Right atrium auricular region (tissue), 2 donors: ENCODE results near the gene CLCA2. TPM values are rescaled to one million over a fixed set of nuclear protein-coding genes. Genes with fewer than 3 reads are reported as not detected.

Source experiments
- DNase-seq: peaks from one replicate; pipeline ENCODE4 v3.0.0-alpha.2; 2019; ENCODE audit warnings: low spot score
- H3K27ac ChIP-seq, 2 donors: fragments of 200-600 bp; sonication (generic); 1 replicate in 1 of 2; 2 replicates in 1 of 2; pipeline ENCODE4 v1.5.1; 2016 to 2019
- H3K27me3 ChIP-seq, 2 donors: fragments of 200-600 bp; sonication (generic); one replicate each; pipeline versions ENCODE4 v1.5.1 to v1.6.0; 2017 to 2019
- H3K36me3 ChIP-seq: fragments of 200-600 bp; sonication (generic); one replicate; pipeline ENCODE4 v1.5.1; 2016
- H3K4me1 ChIP-seq, 2 donors: fragments of 200-600 bp; sonication (generic); one replicate each; pipeline versions ENCODE4 v1.5.1 to v1.6.0; 2017 to 2019
- H3K4me3 ChIP-seq, 2 donors: fragments of 200-600 bp; sonication (generic); 1 replicate in 1 of 2; 2 replicates in 1 of 2; pipeline ENCODE4 v1.5.1; 2017 to 2019; ENCODE audit warnings: mild to moderate bottlenecking in 1 of 2, moderate library complexity in 1 of 2
- H3K9me3 ChIP-seq, 2 donors: fragments of 200-600 bp; sonication (generic); one replicate each; pipeline ENCODE4 v1.5.1; 2019
- CTCF ChIP-seq, 2 donors: fragments of 200-600 bp; sonication (generic); IDR thresholded peaks; one replicate each; pipeline ENCODE4 v1.5.1; 2019; ENCODE audit warnings: antibody characterized with exemption in 2 of 2
- total RNA-seq, 2 donors: library from RNA; depleted of rRNA; stranded (reverse); fragments of >200 nt; gene quantifications; one replicate each; pipeline ENCODE4 v1.1.0, GENCODE V29; 2016

Gene CLCA2
- total RNA-seq, 2 donors from 2014 or later, result not detected

GRCh38 chr1:86395751-86396497 is 28.0 kb upstream of the CLCA2 start, which contains the start of gene ODF2L:
ODF2L (minus strand) TSS chr1:86396323; CDS start chr1:86387027, 9,296 bp downstream.
- Histone ChIP-seq H3K27ac (peak within 1 kb of the TSS; percentile 76 to 81), H3K27me3 (no peaks in the 10 kb centered on the region), H3K4me3 (peak within 1 kb of the TSS; percentile 93 to 95), H3K9me3 (no peaks in the 10 kb centered on the region), H3K36me3 (no peaks in the 10 kb centered on the region), H3K4me1 (peaks cover 0 to 19% of the 10 kb centered on the region in 2 donors)
- peak; percentile 94 for DNase-seq
- TF ChIP-seq CTCF (IDR thresholded peaks at IDR 0.05), result no peak

DNA sequence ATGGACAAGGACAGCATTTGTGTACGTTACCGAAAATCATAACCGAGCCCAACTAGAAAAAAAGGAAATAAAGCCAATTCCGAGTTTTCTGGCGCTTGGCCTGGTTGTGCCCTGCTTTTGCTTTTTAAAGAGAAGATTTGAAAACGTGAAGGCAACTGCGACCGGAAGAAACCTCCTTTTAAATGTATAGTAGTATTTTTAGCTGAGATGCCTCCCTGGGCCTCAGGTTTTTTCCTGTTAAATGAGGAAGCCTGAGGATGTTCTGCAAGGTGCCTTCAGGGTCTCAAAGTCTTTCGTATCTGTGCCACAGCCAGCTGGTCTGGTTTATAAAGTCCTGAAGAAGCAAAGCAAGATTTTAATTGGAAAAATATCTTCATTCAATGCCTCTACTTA is 27.5 kb upstream of the CLCA2 start:
- no peaks in the 10 kb centered on the region for H3K27me3 ChIP-seq
- no peak for DNase-seq
- H3K36me3 ChIP-seq, result no peaks in the 10 kb centered on the region
- no peaks in the 10 kb centered on the region for H3K9me3 ChIP-seq
- H3K4me1 ChIP-seq, result peaks cover 0 to 19% of the 10 kb centered on the region in 2 donors
- peak overlapping the region; percentile 76 to 81 for H3K27ac ChIP-seq
- peak overlapping the region; percentile 93 to 95 for H3K4me3 ChIP-seq
- TF ChIP-seq CTCF (IDR thresholded peaks at IDR 0.05), result no peak

GRCh38 chr1:86409416-86410021 is 14.5 kb upstream of the CLCA2 start:
- Histone ChIP-seq H3K4me1 (no peaks in the 10 kb centered on the region), H3K4me3 (no peak overlapping the region), H3K36me3 (no peaks in the 10 kb centered on the region), H3K27ac (no peak overlapping the region), H3K27me3 (no peaks in the 10 kb centered on the region), H3K9me3 (no peaks in the 10 kb centered on the region)
- TF ChIP-seq CTCF (IDR thresholded peaks at IDR 0.05), result no peak
- no peak for DNase-seq

DNA sequence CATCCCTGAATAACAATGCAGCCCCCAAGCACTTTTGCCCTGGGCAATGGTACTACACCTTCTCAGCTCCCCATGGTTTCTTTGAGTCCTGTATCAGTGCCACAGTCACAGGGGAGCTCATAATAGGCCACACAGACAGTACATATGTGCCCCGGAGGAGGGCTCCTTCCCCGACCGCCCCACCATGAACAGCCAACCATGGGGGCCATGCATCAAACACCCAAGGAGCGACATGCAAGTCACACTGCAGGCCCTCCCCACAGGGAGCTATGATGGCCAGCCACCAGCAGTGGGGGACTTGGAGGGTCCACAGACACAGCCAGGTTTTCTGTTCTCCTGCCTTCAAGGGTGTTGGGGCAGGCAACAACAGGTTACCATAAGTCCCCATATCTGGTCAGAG is 13.1 kb upstream of the CLCA2 start:
- H3K36me3 ChIP-seq, result no peaks in the 10 kb centered on the region
- no peak for TF ChIP-seq CTCF (IDR thresholded peaks at IDR 0.05)
- DNase-seq, result no peak
- H3K9me3 ChIP-seq, result no peaks in the 10 kb centered on the region
- no peak overlapping the region for H3K4me3 ChIP-seq
- H3K27me3 ChIP-seq, result no peaks in the 10 kb centered on the region
- no peaks in the 10 kb centered on the region for H3K4me1 ChIP-seq
- no peak overlapping the region for H3K27ac ChIP-seq

DNA sequence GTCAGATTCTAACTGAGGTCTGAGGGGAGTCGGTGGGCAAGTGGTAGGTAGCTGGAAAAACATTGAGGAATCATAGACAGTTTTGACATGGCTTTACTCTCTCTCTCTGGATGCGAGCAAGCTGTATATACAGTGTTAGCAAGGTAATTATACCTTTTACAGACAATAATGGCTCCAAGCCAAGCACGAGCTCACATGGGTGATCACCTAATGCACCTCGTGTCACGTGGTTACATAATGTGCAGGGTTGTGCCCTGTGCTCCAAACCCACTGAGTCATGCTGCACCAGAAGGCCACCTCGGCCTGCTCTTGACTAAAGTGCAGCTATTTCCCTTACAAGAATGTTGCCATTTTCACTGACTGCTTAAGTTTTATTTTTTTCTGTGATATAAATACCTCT is 7.6 kb upstream of the CLCA2 start:
- no peak for DNase-seq
- Histone ChIP-seq H3K27me3 (no peaks in the 10 kb centered on the region), H3K9me3 (no peaks in the 10 kb centered on the region), H3K4me3 (no peak overlapping the region), H3K27ac (no peak overlapping the region), H3K36me3 (no peaks in the 10 kb centered on the region), H3K4me1 (no peaks in the 10 kb centered on the region)
- TF ChIP-seq CTCF (IDR thresholded peaks at IDR 0.05), result no peak
